Thyroid gland (tissue), 4 donors: ENCODE results near the gene KAT14. TPM values are rescaled to one million over a fixed set of nuclear protein-coding genes. Genes with fewer than 3 reads are reported as not detected.
"Not testable (repeated sequence)": the region's sequence is repeated elsewhere in the genome, so short reads cannot be mapped to it uniquely, and the experiment has no call there.

Experiments used
- DNase-seq, 2 donors: peaks; one replicate each; pipeline ENCODE4 v3.0.0-alpha.2; 2019
- H3K27ac ChIP-seq, 3 donors: fragments of 200-600 bp; sonication (generic); 1 replicate in 2 of 3; 2 replicates in 1 of 3; pipeline ENCODE4 v1.5.1; 2016 to 2019; ENCODE audit warnings: mild to moderate bottlenecking in 1 of 3, moderate library complexity in 1 of 3
- H3K27me3 ChIP-seq: fragments of 200-600 bp; sonication (generic); one replicate; pipeline ENCODE4 v1.5.1; 2019
- H3K36me3 ChIP-seq, 2 donors: fragments of 200-600 bp; sonication (generic); one replicate each; pipeline ENCODE4 v1.5.1; 2016 to 2019
- H3K4me1 ChIP-seq, 2 donors: fragments of 200-600 bp; sonication (generic); one replicate each; pipeline ENCODE4 v1.5.1; 2017 to 2019
- H3K4me3 ChIP-seq, 3 donors: fragments of 200-600 bp; sonication (generic); replicated peaks in 1 of 3; 1 replicate in 2 of 3; 2 replicates in 1 of 3; pipeline ENCODE4 v1.5.1; 2016; ENCODE audit warnings: mild to moderate bottlenecking in 1 of 3
- H3K9me3 ChIP-seq: fragments of 200-600 bp; sonication (generic); one replicate; pipeline ENCODE4 v1.5.1; 2017
- POLR2A ChIP-seq, 2 donors: fragments of 450-650 bp; IDR thresholded peaks; one replicate each; pipeline ENCODE4 v1.6.1; 2017; ENCODE audit warnings: antibody characterized with exemption in 2 of 2, mild to moderate bottlenecking in 2 of 2, moderate library complexity in 1 of 2
- WGBS, 2 donors: methylation state at CpG; one replicate each; pipeline ENCODE4 v1.1.5; 2017; 5-methylcytosine and 5-hydroxymethylcytosine counted together
- intact Hi-C: fragments of 100-400 bp; cut with DNase I; formaldehyde crosslinking; loops from one replicate; pipeline ENCODE4 v1.15.1; 2023
- total RNA-seq, 4 donors: library from RNA; depleted of rRNA; stranded (reverse); fragments of >200 nt; gene quantifications; one replicate each; pipeline ENCODE4 v1.2.3, GENCODE V29; 2016
- TF ChIP-seq, protein P1 (sequence below), 6 experiments: fragments of 200-600 bp in 3 of 6; fragments of 450-650 bp in 3 of 6; sonication (generic) in 3 of 6; IDR thresholded peaks; one replicate each; pipeline ENCODE4 v1.5.1; 2016 to 2019; ENCODE audit warnings: antibody characterized with exemption in 6 of 6, mild to moderate bottlenecking in 2 of 6, inconsistent platforms in 1 of 6, moderate library complexity in 1 of 6

Gene KAT14, protein sequence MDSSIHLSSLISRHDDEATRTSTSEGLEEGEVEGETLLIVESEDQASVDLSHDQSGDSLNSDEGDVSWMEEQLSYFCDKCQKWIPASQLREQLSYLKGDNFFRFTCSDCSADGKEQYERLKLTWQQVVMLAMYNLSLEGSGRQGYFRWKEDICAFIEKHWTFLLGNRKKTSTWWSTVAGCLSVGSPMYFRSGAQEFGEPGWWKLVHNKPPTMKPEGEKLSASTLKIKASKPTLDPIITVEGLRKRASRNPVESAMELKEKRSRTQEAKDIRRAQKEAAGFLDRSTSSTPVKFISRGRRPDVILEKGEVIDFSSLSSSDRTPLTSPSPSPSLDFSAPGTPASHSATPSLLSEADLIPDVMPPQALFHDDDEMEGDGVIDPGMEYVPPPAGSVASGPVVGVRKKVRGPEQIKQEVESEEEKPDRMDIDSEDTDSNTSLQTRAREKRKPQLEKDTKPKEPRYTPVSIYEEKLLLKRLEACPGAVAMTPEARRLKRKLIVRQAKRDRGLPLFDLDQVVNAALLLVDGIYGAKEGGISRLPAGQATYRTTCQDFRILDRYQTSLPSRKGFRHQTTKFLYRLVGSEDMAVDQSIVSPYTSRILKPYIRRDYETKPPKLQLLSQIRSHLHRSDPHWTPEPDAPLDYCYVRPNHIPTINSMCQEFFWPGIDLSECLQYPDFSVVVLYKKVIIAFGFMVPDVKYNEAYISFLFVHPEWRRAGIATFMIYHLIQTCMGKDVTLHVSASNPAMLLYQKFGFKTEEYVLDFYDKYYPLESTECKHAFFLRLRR
- 10 to 100 TPM; 17.9 to 19.7 (median 18.7) TPM for total RNA-seq

- H3K4me3 ChIP-seq: peak within 1 kb of the TSS; percentile 91 to 98 (median 92)
- H3K27ac ChIP-seq: peak within 1 kb of the TSS; percentile 90 to 94 (median 92)
- DNase-seq: peak; percentile 86 to 90
- WGBS, 2 donors: 1 to 3% methylated on average over 13 to 28 of the region's 87 CpGs
- TF ChIP-seq, protein P1, sequence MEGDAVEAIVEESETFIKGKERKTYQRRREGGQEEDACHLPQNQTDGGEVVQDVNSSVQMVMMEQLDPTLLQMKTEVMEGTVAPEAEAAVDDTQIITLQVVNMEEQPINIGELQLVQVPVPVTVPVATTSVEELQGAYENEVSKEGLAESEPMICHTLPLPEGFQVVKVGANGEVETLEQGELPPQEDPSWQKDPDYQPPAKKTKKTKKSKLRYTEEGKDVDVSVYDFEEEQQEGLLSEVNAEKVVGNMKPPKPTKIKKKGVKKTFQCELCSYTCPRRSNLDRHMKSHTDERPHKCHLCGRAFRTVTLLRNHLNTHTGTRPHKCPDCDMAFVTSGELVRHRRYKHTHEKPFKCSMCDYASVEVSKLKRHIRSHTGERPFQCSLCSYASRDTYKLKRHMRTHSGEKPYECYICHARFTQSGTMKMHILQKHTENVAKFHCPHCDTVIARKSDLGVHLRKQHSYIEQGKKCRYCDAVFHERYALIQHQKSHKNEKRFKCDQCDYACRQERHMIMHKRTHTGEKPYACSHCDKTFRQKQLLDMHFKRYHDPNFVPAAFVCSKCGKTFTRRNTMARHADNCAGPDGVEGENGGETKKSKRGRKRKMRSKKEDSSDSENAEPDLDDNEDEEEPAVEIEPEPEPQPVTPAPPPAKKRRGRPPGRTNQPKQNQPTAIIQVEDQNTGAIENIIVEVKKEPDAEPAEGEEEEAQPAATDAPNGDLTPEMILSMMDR (IDR thresholded peaks at IDR 0.05): peak in 1 of 6 experiments; percentile 26
- TF ChIP-seq POLR2A (IDR thresholded peaks at IDR 0.05): peak; percentile 43 to 79
- H3K27me3 ChIP-seq: no peaks in the 10 kb centered on the region
- no peaks in the 10 kb centered on the region for H3K9me3 ChIP-seq
- peaks cover 18 to 26% of the 10 kb centered on the region in 2 donors for H3K4me1 ChIP-seq
- intact Hi-C loops: no loop called here
- H3K36me3 ChIP-seq: peaks cover 0 to 6% of the 10 kb centered on the region in 2 donors
Measured at GRCh38 chr20:18137412-18138265, at the start of gene KAT14, which contains the start of gene PET117. Gene KAT14 (plus strand): TSS chr20:18137863. CDS start chr20:18142661, 4,798 bp downstream. Gene PET117 (plus strand): TSS chr20:18137863. CDS start chr20:18137956, 93 bp downstream.

DNA sequence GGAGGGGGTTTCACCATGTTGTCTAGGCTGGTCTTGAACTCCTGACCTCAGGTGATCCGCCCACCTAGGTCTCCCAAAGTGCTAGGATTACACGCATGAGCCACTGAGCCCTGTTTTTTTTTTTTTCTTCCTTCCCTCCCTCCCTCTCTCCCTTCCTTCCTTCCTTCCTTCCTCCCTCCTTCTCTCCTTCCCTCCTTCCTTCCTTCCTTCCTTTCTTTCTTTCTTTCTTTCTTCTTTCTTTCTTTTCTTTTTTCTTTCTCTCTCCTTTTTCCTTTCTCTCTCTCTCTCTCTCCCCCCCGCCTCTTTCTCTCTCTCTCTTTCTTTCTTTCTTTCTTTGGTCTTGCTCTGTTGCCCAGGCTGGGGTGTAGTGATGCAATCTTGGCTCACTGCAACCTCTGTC, 49.4 kb upstream of the KAT14 start:
- H3K36me3 ChIP-seq, H3K4me3 ChIP-seq, H3K4me1 ChIP-seq, intact Hi-C loops, H3K27me3 ChIP-seq, H3K27ac ChIP-seq, H3K9me3 ChIP-seq, DNase-seq: not testable (repeated sequence)
- WGBS, 2 donors: 82 to 88% methylated on average over 3 of the region's 3 CpGs

GRCh38 chr20:18088841-18089240, 48.8 kb upstream of the KAT14 start:
- H3K27ac ChIP-seq, intact Hi-C loops, H3K4me1 ChIP-seq, H3K9me3 ChIP-seq, H3K27me3 ChIP-seq, H3K36me3 ChIP-seq, H3K4me3 ChIP-seq, DNase-seq: not testable (repeated sequence)
- 95% methylated on average over 11 of the region's 11 CpGs for WGBS, 2 donors

DNA sequence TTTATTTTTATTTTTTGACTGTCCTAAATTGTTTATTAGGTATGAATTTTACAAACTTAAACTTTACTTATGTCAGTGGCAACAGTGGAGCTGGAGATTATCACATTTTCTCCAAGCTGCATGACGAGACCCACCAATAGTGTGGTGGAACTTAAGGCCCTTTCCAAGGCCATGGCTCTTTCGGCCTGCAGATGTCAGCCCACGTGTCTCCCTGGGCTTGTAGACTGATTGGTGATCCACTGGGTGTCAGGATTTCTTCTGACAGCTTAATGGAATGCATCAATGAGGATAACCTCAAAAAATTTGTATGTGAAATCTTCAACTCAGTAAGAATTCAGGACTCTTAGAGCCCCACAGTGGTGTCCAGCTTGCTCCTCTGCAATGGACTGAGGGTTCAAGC, 47.6 kb upstream of the KAT14 start:
- no peak for TF ChIP-seq POLR2A (IDR thresholded peaks at IDR 0.05)
- TF ChIP-seq, protein P1 (IDR thresholded peaks at IDR 0.05): no peak
- Histone ChIP-seq H3K27ac (no peak overlapping the region), H3K4me1 (no peaks in the 10 kb centered on the region), H3K36me3 (no peaks in the 10 kb centered on the region), H3K9me3 (no peaks in the 10 kb centered on the region), H3K4me3 (no peak overlapping the region), H3K27me3 (no peaks in the 10 kb centered on the region)
- intact Hi-C loops: no loop called here
- WGBS, 2 donors: 53 to 56% methylated on average over 3 of the region's 3 CpGs
- DNase-seq: no peak

GRCh38 chr20:18090477-18090876, 47.2 kb upstream of the KAT14 start:
- TF ChIP-seq, protein P1 (IDR thresholded peaks at IDR 0.05): no peak
- TF ChIP-seq POLR2A (IDR thresholded peaks at IDR 0.05): no peak
- DNase-seq: no peak
- Histone ChIP-seq H3K4me3 (no peak overlapping the region), H3K27ac (no peak overlapping the region), H3K36me3 (no peaks in the 10 kb centered on the region), H3K27me3 (no peaks in the 10 kb centered on the region), H3K9me3 (no peaks in the 10 kb centered on the region), H3K4me1 (no peaks in the 10 kb centered on the region)
- intact Hi-C loops: no loop called here
- WGBS, 2 donors: 95 to 96% methylated on average over 10 of the region's 10 CpGs
